PC-3 (cell line): ENCODE data around the gene OTUB1.

Experiments
- CTCF ChIP-seq: fragments of 300-600 bp; sonication (generic); conservative IDR thresholded peaks from 2 replicates; pipeline ENCODE4 v1.5.1; 2017; ENCODE audit warnings: antibody characterized with exemption, low read depth, mild to moderate bottlenecking, low read length
- EZH2 ChIP-seq: fragments of 300-600 bp; sonication (generic); IDR thresholded peaks from one replicate; pipeline ENCODE4 v1.6.1; 2017; ENCODE audit warnings: antibody characterized with exemption, mild to moderate bottlenecking, low read length; ENCODE audit not compliant: unreplicated experiment

DNA sequence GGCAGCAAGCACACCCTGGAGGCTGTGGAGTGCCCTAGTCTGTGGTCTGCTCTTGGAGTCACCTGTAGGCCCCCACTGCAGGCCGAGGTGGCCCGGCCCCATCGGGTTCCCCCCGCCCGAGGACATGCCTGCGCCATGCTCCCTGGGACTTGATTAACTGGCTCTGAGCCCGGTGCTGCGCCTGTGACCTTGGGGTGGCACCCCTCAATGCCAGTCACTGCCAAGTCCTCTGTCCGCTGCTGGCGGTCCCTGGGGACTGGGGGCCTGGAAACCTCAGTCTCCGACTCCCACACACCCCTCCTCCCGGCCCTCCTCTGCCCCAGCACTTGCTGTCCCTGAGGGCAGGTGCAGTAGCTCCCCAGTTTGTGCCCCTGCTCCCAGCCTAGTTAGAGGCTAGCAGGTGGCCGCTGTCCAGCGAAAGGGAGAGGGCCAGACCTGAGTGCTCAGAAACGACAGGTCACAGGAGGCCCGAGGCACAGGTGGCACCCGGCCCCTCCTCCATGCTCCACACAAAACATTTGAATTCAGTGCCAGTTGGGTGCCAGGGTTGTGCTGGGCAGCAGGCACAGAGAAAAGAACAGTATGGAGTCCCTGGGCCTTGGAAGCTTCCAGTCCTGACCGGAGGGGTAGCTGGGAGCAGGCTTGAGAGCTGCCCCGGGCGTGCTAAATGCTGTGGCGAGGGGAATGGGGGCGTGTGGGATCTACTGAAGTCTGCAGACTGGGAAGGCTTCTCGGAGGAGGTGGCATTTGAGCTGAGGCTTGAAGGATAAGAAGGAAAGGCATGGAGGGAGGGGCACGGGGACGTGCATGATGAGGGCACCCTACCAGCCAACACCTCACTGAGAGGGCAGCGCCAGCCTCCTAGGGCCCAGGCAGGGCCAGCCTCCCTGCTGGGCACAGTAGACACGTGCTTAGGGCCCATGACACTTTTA is 33.1 kb downstream of the OTUB1 start:
- TF ChIP-seq CTCF (no peak), EZH2 (no peak)
